Umbilical cord (tissue), 2 donors: ENCODE data around the gene SAFB. TPM values are rescaled to one million over a fixed set of nuclear protein-coding genes. Genes with fewer than 3 reads are reported as not detected.
"Not testable (repeated sequence)": the region's sequence is repeated elsewhere in the genome, so short reads cannot be mapped to it uniquely, and the experiment has no call there.

ENCODE experiments used
- DNase-seq: peaks from one replicate; pipeline ENCODE4 v3.0.0-alpha.2; 2015; ENCODE audit warnings: low spot score
- total RNA-seq: library from RNA; depleted of rRNA; stranded (reverse); fragments of >200 nt; gene quantifications from one replicate; pipeline ENCODE4 v1.2.3, GENCODE V29; 2014; ENCODE audit warnings: low replicate concordance; ENCODE audit not compliant: insufficient read depth

SAFB gene
- total RNA-seq, 1 donor from 2014 or later, result 43.1 TPM

DNA sequence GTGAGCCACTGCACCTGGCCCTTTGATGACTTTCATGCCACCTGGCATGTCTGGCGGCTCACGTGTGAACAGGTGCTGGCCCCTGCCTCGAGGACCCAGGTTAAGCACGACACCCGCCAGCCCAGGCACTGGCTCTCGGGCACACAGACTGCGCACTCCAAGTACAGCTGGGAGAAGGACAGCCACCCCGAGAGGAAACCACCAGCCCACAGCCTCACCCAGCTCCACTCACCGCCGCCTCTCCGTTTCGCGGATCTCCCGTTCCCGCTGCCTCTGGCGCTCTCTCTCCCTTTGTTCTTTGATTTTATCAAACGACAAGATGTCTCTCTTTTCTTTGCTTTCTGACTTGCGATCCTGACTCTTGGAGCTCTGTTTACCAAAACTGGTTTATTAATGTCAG is 27.8 kb upstream of the SAFB start:
- no peak for DNase-seq

DNA sequence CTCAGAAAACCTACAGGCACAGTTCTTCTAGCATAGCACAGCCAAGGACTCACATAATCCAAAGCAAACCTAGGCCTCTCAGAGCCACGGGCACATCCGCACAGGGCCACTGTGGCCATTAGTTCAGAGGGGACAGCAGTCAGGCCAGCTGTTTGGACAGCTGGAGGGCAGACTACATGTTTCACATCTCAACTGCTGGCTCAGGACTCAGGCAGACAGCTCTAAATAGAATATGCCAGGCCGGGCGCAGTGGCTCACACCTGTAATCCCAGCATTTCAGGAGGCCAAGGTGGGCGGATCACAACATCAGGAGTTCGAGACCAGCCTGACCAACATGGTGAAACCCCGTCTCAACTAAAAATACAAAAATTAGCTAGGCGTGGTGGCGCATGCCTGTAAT is 27.1 kb upstream of the SAFB start:
- no peak for DNase-seq

DNA sequence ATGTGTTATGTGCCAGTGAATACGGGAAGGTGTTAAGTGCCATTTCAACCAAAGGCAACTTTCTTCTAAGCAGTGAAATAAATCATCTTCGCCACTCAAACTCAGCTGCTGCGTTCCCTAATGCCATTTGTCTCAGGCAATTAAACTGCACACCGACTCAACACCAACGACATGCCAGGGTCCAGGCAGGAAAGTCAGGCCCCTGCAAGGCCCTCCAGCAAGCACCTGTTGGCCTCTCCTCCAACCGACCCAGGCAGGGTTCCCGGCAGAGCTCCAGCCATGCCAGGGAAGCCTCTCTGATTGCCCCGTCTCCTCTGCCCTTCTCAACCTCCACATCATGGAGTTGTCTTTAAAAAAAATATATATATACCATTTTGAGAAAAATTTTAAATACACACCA is 22.1 kb upstream of the SAFB start:
- no peak for DNase-seq

DNA sequence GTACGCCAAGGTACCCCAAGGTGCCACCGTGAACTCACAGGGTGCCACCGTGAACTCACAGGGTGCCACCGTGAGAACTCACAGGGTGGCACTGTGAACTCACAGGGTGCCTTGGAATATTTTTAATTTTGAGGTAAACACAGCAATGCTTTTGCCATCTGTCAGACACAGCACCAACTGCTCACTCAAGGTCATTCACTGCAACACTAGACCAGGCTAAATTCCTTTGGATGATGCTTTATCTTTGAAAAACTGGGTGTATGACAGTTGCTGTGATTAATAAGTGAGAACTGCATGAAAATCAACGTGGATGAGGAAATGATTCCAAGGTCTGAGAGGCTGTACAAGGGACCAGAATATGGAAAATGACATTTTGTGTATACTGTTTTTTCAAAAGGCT is 19.3 kb upstream of the SAFB start:
- DNase-seq, result no peak

DNA sequence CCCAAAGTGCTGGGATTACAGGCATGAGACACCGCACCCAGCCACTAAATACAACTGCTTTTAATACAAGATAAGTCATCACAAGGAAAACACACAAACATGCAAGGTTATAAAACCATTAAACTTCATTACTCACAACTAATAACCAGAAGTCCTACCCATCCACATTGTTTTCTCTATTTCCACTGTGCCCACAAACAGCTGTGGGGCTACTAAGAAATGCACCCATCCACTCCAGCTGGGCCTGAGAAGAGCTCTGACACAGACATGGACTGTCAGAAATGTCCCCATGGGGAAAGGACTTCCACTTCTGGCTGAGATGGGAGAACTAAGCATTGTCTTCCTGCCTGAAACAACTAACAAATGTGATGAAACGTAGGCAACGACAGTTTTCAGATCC is 17.5 kb upstream of the SAFB start:
- no peak for DNase-seq

DNA sequence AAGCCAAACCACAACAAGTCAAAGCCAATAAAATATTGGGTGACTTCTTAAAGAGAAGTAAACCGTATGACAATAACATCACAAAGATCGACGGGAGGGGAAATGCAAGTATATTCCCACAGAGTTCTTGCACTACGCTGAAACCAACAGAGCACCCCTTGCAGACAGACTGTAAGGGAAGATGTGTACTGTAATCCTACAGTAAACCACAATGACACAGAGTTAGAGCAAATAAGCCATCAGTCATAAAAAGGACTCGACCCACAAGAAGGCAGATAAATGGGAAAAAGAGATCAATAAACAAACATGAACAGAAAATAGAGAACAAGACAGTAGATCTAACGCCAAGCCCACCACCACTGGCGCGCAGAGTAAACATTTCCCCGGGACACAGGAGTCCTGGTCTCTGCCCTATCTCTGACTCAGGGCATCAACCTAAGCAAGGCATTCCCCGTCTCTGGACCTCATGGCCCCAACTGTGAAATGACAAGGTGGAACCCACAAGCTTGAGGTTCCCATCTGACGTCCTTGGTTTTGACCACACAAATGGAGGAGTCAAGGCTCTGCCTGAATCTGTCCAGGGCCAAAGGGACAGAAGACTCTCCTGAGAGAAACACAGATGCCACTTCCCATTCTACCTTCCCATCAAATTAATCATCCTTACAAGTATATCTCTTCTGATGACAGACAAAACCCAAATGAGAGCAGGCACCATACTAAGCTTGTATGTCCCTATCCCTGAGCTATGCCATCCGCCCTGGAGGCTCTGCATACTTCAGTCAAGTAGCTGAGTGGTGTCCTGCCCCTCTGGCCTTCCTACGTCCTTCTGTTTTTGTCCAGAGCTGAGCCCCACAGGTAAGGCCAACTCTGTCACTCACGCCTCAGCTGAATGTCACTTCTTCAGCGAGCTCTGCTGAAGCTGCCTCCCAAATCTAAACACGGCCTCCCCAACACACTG is 15.3 kb upstream of the SAFB start:
- no peak for DNase-seq

DNA sequence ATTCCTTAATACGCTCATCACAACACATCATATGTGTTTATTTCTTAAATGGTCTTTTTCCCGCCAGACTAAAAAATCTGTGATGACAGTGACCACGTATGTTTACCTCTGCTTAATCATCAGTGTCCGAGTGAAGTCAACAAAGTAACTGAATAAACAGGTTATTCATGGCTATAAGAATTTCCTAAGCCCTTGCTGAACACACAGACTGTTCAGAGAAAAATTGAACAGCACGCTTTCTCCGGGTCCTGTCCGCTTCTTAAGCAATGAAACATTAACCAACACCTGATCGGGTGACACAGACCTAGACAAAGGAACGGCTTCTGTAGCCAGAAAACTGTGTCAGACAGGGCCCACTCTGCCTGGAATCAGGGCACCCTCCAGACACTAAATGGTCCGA is 14.6 kb upstream of the SAFB start:
- no peak for DNase-seq

DNA sequence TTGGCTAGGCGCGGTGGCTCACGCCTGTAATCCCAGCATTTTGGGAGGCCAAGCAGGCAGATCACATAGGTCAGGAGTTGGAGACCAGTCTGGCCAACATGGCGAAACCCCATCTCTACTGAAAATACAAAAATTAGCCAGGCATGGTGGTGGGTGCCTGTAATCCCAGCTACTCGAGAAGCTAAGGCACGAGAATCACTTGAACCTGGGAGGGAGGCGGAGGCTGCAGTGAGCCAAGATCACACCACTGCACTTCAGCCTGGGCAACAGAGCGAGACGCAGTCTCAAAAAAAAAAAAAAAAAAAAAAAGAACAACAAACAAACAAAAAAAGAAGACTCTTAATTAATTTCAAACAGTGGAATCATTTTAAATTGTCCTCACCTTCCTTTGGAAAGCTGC is 14.1 kb upstream of the SAFB start:
- DNase-seq, result not testable (repeated sequence)

DNA sequence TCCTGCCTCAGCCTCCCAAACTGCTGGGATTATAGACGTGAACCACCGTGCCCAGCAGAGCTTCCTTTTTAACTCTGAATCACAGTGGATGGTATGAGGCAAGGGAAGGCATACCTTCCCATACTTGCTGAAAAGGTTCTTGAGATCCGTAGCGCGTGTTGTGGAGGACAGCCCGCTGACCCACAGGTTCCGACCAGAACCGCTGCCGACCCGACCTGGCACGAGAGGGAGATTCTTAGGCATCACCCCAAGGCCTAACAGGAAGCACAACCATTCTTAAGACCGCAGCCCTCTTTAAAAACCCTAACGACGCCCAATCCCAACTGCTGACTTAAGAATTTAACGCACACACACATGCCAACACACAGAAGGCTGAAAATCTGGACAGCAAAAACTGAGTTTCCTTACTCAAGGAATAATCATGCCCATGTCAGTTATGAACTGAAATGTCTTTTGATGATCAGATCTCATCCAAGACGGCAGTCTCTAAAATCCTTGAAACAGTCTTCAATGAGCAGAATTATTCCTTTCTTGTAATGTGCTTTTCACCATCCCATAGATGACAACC is 12.9 kb upstream of the SAFB start:
- DNase-seq, result no peak

DNA sequence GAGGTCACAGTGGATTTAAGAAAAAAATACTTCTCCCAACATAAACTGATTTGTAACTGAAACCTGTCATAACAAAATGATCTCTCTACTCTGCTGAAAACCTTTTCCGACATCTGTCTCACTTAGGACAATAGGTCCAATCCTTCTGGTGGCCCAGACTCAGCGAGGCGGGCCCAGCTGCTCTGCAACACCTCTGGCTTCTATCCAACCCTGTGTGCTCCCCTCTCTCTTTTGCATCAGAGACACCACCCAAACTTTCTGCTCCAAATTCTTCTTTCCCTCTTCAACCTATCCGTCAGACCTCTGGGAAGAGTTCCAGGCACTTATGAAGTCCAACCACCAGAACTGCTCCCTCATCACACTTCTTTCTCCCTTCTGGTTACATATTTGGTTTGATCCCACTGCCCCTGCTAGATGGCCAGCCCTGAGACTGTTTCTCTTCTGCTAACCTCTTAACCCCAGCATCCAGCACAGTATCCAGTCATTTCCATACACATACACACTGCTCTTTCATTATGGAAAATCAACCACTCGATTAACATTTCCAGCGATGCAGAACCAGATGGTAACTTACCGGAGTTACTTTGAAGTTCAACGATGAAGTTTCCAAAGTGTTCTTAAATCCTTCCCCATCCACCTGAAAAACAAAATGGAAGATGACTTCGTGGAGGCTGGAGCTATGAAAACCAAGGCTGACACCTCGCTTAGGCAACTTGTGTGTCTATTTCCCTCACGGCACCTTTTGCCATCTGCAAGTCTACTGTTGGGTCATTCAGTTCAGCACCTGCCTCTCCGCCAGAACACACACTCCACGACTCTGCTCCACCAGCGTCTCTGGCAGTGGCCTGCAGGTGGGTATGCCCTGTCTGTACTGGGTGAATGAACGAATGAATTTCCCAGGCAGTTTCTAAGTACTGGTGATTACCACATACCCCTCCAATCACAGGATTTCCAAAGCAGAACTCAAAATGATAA is 9.7 kb upstream of the SAFB start:
- DNase-seq, result no peak

DNA sequence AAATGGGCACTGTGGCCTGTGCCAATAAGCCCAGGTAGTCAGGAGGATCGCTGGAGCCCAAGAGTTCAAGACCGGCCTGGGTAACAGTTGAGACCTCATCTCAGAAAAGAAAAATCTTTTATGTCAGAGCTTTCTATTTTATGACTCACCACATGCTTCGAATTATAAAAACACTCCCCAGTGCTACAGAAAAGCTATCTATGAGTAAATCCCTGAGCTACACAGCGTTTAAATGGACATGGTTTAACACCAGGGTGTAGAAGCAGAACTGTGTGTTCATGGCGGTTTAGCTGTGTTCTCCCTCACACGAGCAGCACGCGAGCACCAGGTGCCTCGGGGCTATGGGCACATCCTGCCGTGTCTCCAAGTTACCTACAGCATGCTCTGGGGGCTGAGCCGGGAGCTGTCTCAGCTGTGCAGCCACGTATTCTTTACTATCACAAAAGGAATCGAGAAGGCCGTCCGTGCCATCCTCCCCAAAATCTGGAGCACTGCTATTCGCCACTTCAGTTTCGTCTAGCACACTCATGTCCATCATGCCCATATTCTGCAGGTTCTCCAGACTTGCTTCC is 7.0 kb upstream of the SAFB start:
- no peak for DNase-seq

DNA sequence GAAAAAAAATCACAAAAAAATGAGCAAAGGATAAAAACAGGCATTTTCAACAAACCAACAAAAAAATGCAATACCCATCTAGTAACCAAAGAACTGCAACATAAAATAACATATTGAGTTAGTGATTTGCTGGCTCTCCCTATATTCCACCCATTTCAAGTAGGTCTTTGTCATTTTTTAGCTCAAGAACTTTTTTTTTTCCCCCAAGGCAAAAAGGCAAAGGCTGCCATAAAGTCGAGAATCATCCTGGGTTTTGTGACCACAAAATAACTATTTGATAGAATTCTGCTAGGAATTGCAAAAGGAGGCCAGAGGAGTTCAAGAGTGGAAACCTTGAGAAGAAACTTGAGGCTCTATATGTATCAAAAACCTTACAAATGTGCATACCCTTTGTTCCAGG is 5.8 kb upstream of the SAFB start:
- DNase-seq, result no peak

DNA sequence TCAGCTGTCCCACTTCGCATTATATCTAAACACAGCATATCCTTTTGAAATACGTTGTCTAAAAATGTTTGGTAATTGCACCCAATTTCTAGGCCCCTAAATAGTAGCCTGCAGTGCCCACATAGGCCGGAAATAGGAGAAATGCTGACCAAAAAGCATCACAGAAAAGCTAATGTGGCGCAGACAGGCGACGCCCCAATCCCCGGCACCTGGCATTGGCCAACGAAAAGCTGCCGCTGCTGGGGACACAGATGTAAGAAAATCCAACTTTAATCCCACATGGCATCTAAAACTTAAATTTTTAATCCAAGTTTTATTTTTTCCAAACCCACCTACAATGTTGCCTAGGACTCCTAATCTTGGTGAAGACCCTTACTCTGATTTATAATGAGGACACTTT is 4.3 kb upstream of the SAFB start:
- DNase-seq, result no peak

DNA sequence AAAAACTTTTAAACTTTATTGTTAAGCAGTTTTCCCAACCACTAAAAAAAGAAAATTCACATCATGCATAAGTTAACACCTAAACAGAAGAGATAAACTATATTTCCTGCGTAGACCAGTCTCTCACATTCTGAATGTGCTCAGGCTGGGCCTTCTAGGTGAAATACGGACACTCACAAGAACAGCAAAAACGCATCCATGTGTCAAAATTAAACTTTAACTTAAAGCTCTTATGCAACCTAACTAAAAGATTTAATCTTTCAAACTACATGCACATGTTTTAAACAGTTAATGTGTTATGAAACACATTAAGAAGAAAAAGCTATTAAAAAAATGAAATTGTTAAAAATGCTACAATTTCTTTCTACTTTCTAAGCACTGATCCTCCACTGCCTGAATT is 2.9 kb upstream of the SAFB start:
- no peak for DNase-seq

DNA sequence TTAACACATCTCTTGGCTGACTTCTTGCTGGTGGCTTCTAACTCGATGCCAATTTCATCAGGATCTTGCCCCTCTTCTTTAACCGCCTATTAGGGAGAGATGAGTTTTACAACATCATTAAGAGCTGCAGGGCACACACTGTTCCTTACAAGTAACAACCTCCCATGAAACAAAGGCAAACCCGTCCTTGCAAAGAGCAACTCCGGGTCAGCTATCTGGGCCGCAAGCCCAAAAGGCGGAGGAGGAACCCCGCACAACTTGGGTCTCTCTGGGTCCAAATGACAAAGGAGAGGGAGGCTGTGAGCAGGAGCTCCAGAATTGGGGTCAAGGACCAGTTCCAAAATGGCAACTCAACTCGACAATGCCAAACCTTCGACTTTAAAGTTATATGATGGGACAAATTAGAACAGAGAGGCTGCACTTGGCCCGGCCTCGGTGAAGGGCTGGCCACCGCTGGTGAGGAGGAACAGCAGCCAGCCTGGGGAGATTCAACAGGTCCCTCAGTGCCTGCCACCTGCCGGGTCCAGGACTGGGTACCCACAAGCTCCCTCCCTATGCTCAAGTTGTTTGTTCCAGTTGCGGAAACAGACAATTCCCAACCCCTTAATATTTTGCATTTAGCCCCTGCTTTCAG is 1.5 kb upstream of the SAFB start:
- DNase-seq, result no peak

DNA sequence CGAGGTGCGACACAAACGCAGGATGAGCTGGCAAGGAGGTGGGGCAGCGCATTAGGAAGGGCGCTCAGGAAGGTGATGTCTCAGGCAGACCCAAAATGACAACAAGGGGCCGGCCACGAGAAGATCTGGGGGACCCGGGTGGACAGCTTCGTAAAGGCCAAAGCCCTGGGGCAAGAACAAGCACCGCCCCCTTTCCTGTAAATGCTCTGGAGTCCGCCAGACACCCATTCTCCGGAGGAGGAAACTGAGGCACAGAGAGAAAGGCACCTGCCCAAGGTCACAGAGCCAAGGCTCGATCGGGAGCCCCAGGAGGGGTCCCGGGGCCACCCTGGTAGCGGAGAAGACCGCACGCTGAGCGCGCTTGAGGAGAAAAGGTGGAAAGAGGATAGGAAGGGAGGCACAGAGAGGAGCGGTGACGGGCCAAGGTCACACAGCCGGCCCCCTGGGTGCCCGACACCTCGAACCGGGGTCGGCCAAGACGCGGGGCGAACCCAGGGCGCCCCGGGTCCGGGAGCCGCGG is 878 bp upstream of the SAFB start:
- peak; percentile 24 for DNase-seq

DNA sequence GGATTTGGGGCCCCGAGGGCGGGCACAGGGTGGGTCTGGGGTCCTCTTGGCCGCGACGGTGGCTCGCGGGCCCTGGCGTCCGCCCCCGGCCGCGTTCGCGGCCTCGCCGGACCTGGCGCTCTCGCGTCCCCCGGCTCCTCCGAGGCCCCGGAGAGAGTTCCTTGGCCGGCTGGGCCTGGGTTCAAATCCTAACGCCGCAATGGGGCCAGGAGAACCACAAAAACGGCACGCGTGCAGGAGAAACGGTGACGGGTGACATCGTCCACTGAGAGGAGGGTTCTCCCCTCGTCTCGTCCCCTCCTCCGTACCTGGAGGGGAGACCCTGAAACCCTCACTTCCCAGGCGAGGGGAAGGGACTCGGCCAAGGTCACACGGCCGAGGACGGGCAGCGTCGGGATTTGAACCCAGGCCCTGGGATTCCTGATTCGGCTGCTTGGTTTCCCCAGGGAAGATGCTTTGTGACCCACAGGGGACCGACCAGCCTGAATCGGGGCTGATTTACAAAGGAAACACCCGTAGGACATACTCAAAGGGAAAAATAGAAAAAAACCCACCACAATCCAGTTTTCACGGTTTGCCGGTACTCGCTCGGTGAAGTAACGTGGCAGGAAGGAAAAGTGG is 624 bp downstream of the SAFB start:
- peak; percentile 19 for DNase-seq

DNA sequence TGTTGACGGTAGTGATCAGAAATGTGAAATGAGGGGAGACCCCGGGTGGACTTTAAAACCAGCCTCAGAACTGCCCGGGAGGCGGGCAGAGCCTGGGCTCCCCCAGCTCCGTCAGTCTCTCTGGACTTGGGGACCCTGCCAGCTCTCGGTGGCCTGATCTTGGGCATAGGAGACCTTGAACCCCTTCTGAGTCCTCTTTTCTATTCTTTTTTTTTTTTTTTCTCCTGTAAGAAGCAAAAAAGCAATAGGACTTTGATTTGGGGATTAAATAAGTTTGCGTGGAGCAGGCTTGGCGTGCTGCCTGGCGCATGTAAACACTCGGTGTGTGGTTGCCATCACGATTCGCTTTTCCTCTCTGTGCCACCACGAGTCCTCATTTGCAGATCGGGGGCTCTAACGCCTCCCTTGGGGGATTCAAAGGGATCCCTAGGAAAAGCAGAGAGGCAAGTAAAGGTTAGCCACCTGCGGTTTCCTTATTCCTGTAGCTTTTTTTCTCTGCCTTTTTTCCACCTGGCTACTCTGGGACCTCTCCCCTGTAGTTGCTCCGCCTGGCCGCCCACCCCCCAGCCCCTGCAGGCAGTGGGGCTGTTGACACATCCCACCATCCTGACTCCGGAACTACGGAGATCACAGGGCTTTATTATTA is 1.3 kb downstream of the SAFB start:
- DNase-seq, result peak; percentile 29

DNA sequence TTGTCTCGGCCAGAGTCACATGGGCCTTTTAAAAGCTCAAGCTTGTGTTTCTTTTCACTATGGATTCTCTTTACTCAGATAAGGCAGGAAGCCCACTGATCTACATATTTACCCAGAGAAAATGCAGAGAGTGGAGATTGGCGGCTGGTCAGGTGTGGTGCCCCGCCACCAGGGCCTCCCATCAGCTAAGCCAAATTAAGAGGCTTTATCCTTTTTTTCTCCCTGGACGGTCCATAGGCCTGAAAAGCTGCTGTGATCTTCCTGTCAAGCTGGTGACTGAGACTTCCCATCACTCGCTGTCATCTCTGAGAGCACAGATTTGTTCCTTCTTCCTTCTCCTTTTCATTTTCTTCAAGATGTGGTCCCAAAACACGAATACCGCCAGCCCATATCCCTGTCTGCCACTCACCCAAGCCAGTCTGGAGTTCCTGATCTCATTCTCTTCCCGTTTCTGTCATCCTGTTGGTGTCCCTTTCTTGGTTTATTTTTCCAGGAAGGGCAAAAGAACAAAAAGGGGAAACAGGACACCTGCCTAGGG is 1.9 kb downstream of the SAFB start:
- no peak for DNase-seq

DNA sequence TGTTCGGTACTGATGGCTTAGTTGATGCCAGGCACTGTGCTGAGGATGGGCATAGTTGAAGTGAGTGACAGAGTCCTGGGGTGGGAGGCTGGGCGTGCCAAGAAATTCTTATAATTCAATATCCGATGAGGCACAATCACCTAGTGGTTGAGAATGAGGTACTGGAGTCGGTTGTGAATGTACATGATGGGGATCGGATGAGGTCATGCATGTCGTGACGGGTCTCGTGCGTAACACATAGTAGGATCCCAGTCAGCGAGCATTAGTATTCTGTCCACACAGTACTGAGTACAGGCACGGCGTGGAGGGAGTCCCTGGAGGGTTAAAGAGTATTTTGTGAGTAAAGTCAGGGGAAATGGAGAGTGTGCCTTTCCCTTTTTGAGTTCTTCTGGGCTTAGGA is 2.8 kb downstream of the SAFB start:
- DNase-seq, result no peak
